ENCODE results near the gene AGRN. TPM values are rescaled to one million over a fixed set of nuclear protein-coding genes. Genes with fewer than 3 reads are reported as not detected.

AGRN gene
- total RNA-seq, 4 donors from 2014 or later, result 17.0 to 31.6 (median 22.6) TPM

GRCh38 chr1:1024149-1024770, 4.3 kb downstream of the AGRN start:
- WGBS, result 86% methylated on average over 6 of the region's 9 CpGs

GRCh38 chr1:1024771-1025699, 5.1 kb downstream of the AGRN start:
- Histone ChIP-seq H3K4me1 (peaks cover 31 to 66% (median 51%) of the 10 kb centered on the region in 4 donors), H3K36me3 (peaks cover 0 to 8% (median 0%) of the 10 kb centered on the region in 4 donors), H3K4me3 (peak overlapping the region in 3 of 4 donors; percentile 3 to 16 (median 13)), H3K27me3 (no peaks in the 10 kb centered on the region), H3K9me3 (no peaks in the 10 kb centered on the region), H3K27ac (replicated peaks in 1 of 4) (peak overlapping the region in 1 of 4 donors; percentile 43)
- TF ChIP-seq CTCF (IDR thresholded peaks at IDR 0.05) (no peak), POLR2AphosphoS5 (IDR thresholded peaks at IDR 0.05) (no peak), EP300 (IDR thresholded peaks at IDR 0.05) (no peak), POLR2A (IDR thresholded peaks at IDR 0.05; ENCODE audit: low read depth) (no peak)
- WGBS, result 79% methylated on average over 21 of the region's 31 CpGs
- intact Hi-C loops (cut with DNase I), result no loop called here
- no peak for DNase-seq (ENCODE audit: extremely low spot score)

More at GRCh38 chr1:1024149-1024770, 4.3 kb downstream of the AGRN start:
- intact Hi-C loops (cut with DNase I), result no loop called here
- DNase-seq (ENCODE audit: extremely low spot score), result no peak
- peaks cover 31 to 67% (median 51%) of the 10 kb centered on the region in 4 donors for H3K4me1 ChIP-seq
- H3K36me3 ChIP-seq, result peaks cover 0 to 8% (median 0%) of the 10 kb centered on the region in 4 donors
- H3K4me3 ChIP-seq, result peak overlapping the region in 1 of 4 donors; percentile 16
- no peaks in the 10 kb centered on the region for H3K27me3 ChIP-seq
- TF ChIP-seq CTCF (IDR thresholded peaks at IDR 0.05) (no peak), POLR2A (IDR thresholded peaks at IDR 0.05; ENCODE audit: low read depth) (no peak), EP300 (IDR thresholded peaks at IDR 0.05) (no peak), POLR2AphosphoS5 (IDR thresholded peaks at IDR 0.05) (no peak)
- peak overlapping the region in 1 of 4 donors; percentile 43 for H3K27ac ChIP-seq (replicated peaks in 1 of 4)
- no peaks in the 10 kb centered on the region for H3K9me3 ChIP-seq

GRCh38 chr1:1025730-1026129, 5.8 kb downstream of the AGRN start:
- 82% methylated on average over 8 of the region's 10 CpGs for WGBS
- no peak for DNase-seq (ENCODE audit: extremely low spot score)
- Histone ChIP-seq H3K36me3 (peaks cover 0 to 8% (median 0%) of the 10 kb centered on the region in 4 donors), H3K27ac (replicated peaks in 1 of 4) (no peak overlapping the region), H3K9me3 (no peaks in the 10 kb centered on the region), H3K4me3 (no peak overlapping the region), H3K4me1 (peaks cover 27 to 59% (median 44%) of the 10 kb centered on the region in 4 donors), H3K27me3 (no peaks in the 10 kb centered on the region)
- intact Hi-C loops (cut with DNase I), result no loop called here
- no peak for TF ChIP-seq CTCF (IDR thresholded peaks at IDR 0.05)
- no peak for TF ChIP-seq POLR2A (IDR thresholded peaks at IDR 0.05; ENCODE audit: low read depth)
- no peak for TF ChIP-seq EP300 (IDR thresholded peaks at IDR 0.05)
- TF ChIP-seq POLR2AphosphoS5 (IDR thresholded peaks at IDR 0.05), result no peak

GRCh38 chr1:1026599-1027413, 6.9 kb downstream of the AGRN start:
- no peak overlapping the region for H3K4me3 ChIP-seq
- H3K9me3 ChIP-seq, result no peaks in the 10 kb centered on the region
- H3K4me1 ChIP-seq, result peaks cover 17 to 56% (median 35%) of the 10 kb centered on the region in 4 donors
- H3K36me3 ChIP-seq, result peaks cover 0 to 8% (median 0%) of the 10 kb centered on the region in 4 donors
- H3K27ac ChIP-seq (replicated peaks in 1 of 4), result no peak overlapping the region
- TF ChIP-seq POLR2AphosphoS5 (IDR thresholded peaks at IDR 0.05), result no peak
- TF ChIP-seq POLR2A (IDR thresholded peaks at IDR 0.05; ENCODE audit: low read depth), result no peak
- DNase-seq (ENCODE audit: extremely low spot score), result no peak
- WGBS, result 64% methylated on average over 3 of the region's 21 CpGs
- intact Hi-C loops (cut with DNase I), result no loop called here
- peaks cover 0 to 5% (median 0%) of the 10 kb centered on the region in 4 donors for H3K27me3 ChIP-seq

Data from esophagus muscularis mucosa (tissue), 4 donors.